Activated T-cell treated with anti-CD3 and anti-CD28 coated beads, Interleukin-2, amount 50 U/mL, for 24 hours (primary cell): ENCODE measurements around the gene SARS2.
"Not testable (repeated sequence)": the region's sequence is repeated elsewhere in the genome, so short reads cannot be mapped to it uniquely, and the experiment has no call there.

Source experiments
- DNase-seq: peaks from one replicate; pipeline ENCODE4 v3.0.0-alpha.2; 2020
- H3K27ac Mint-ChIP-seq: 2 replicates; pipeline ENCODE4 v1.8.0; 2020; ENCODE audit warnings: mild to moderate bottlenecking, mixed read lengths
- H3K27me3 Mint-ChIP-seq: 2 replicates; pipeline ENCODE4 v1.8.0; 2020; ENCODE audit warnings: mixed read lengths
- H3K36me3 Mint-ChIP-seq: 2 replicates; pipeline ENCODE4 v1.8.0; 2020; ENCODE audit warnings: low read depth, mixed read lengths
- H3K4me1 Mint-ChIP-seq: 2 replicates; pipeline ENCODE4 v1.8.0; 2020; ENCODE audit warnings: low read depth, mixed read lengths
- H3K4me3 Mint-ChIP-seq: 2 replicates; pipeline ENCODE4 v1.8.0; 2020; ENCODE audit warnings: mild to moderate bottlenecking, moderate library complexity, mixed read lengths
- H3K9me3 Mint-ChIP-seq: 2 replicates; pipeline ENCODE4 v1.8.0; 2020; ENCODE audit warnings: mixed read lengths

SARS2 gene

GRCh38 chr19:38899447-38900201 lies 30.9 kb downstream of the SARS2 start, which contains the start of the genes NFKBIB and SIRT2:
Gene NFKBIB, plus strand, starts transcription at chr19:38899969. Its CDS starts 64 bp downstream, at chr19:38900033.
Gene SIRT2, minus strand, starts transcription at chr19:38899618. Its CDS starts 97 bp downstream, at chr19:38899521.
- Mint-ChIP-seq H3K4me1 (peaks cover 48% of the 10 kb centered on the region), H3K27ac (peak within 1 kb of the TSS; percentile 94), H3K27me3 (no peaks in the 10 kb centered on the region), H3K36me3 (peaks cover 42% of the 10 kb centered on the region), H3K4me3 (peak within 1 kb of the TSS; percentile 97), H3K9me3 (no peaks in the 10 kb centered on the region)
- peak; percentile 96 for DNase-seq

- peaks cover 42% of the 10 kb centered on the region for H3K4me1 Mint-ChIP-seq
- H3K4me3 Mint-ChIP-seq: peak overlapping the region; percentile 97
- peak overlapping the region; percentile 94 for H3K27ac Mint-ChIP-seq
- H3K27me3 Mint-ChIP-seq: no peaks in the 10 kb centered on the region
- H3K36me3 Mint-ChIP-seq: peaks cover 35% of the 10 kb centered on the region
- no peak for DNase-seq
- no peaks in the 10 kb centered on the region for H3K9me3 Mint-ChIP-seq
Measured at GRCh38 chr19:38898788-38899446, 31.6 kb downstream of the SARS2 start.

GRCh38 chr19:38894968-38895367 lies 35.6 kb downstream of the SARS2 start:
- Mint-ChIP-seq H3K27me3 (no peaks in the 10 kb centered on the region), H3K36me3 (peaks cover 18% of the 10 kb centered on the region), H3K9me3 (no peaks in the 10 kb centered on the region), H3K4me1 (peaks cover 22% of the 10 kb centered on the region), H3K27ac (peak overlapping the region; percentile 16), H3K4me3 (no peak overlapping the region)
- no peak for DNase-seq

GRCh38 chr19:38893341-38893771 lies 37.2 kb downstream of the SARS2 start:
- no peaks in the 10 kb centered on the region for H3K9me3 Mint-ChIP-seq
- H3K4me3 Mint-ChIP-seq: no peak overlapping the region
- H3K4me1 Mint-ChIP-seq: peaks cover 14% of the 10 kb centered on the region
- H3K36me3 Mint-ChIP-seq: peaks cover 24% of the 10 kb centered on the region
- no peak for DNase-seq
- H3K27ac Mint-ChIP-seq: no peak overlapping the region
- H3K27me3 Mint-ChIP-seq: no peaks in the 10 kb centered on the region

- Mint-ChIP-seq H3K9me3 (no peaks in the 10 kb centered on the region), H3K4me1 (peaks cover 9% of the 10 kb centered on the region), H3K27me3 (no peaks in the 10 kb centered on the region), H3K27ac (peak overlapping the region; percentile 37), H3K4me3 (no peak overlapping the region), H3K36me3 (peaks cover 24% of the 10 kb centered on the region)
- DNase-seq: no peak
Measured at GRCh38 chr19:38892841-38893240, 37.7 kb downstream of the SARS2 start.

GRCh38 chr19:38891771-38892170 lies 38.8 kb downstream of the SARS2 start:
- no peaks in the 10 kb centered on the region for H3K4me1 Mint-ChIP-seq

GRCh38 chr19:38890686-38891085 lies 39.9 kb downstream of the SARS2 start:
- Mint-ChIP-seq H3K36me3 (peaks cover 29% of the 10 kb centered on the region), H3K27me3 (no peaks in the 10 kb centered on the region), H3K4me1 (no peaks in the 10 kb centered on the region), H3K4me3 (no peak overlapping the region), H3K9me3 (no peaks in the 10 kb centered on the region), H3K27ac (no peak overlapping the region)
- DNase-seq: no peak

More at GRCh38 chr19:38891771-38892170, 38.8 kb downstream of the SARS2 start:
- no peak for DNase-seq
- H3K27me3 Mint-ChIP-seq: no peaks in the 10 kb centered on the region
- H3K9me3 Mint-ChIP-seq: no peaks in the 10 kb centered on the region
- peaks cover 27% of the 10 kb centered on the region for H3K36me3 Mint-ChIP-seq
- peak overlapping the region; percentile 18 for H3K27ac Mint-ChIP-seq
- no peak overlapping the region for H3K4me3 Mint-ChIP-seq

GRCh38 chr19:38889803-38890202 lies 40.8 kb downstream of the SARS2 start:
- no peak for DNase-seq
- Mint-ChIP-seq H3K27ac (no peak overlapping the region), H3K36me3 (peaks cover 29% of the 10 kb centered on the region), H3K4me1 (no peaks in the 10 kb centered on the region), H3K27me3 (no peaks in the 10 kb centered on the region), H3K4me3 (no peak overlapping the region), H3K9me3 (no peaks in the 10 kb centered on the region)

- H3K4me3 Mint-ChIP-seq: no peak overlapping the region
- H3K9me3 Mint-ChIP-seq: no peaks in the 10 kb centered on the region
- H3K27me3 Mint-ChIP-seq: no peaks in the 10 kb centered on the region
- DNase-seq: no peak
- H3K4me1 Mint-ChIP-seq: no peaks in the 10 kb centered on the region
- no peak overlapping the region for H3K27ac Mint-ChIP-seq
- H3K36me3 Mint-ChIP-seq: peaks cover 29% of the 10 kb centered on the region
Measured at GRCh38 chr19:38888876-38889275, 41.7 kb downstream of the SARS2 start.

- not testable (repeated sequence) for H3K4me1 Mint-ChIP-seq
- peak overlapping the region; percentile 48 for H3K27ac Mint-ChIP-seq
Measured at GRCh38 chr19:38884691-38885090, 45.9 kb downstream of the SARS2 start.

GRCh38 chr19:38883286-38883685 lies 47.3 kb downstream of the SARS2 start:
- Mint-ChIP-seq H3K4me1 (peaks cover 14% of the 10 kb centered on the region), H3K4me3 (no peak overlapping the region), H3K27ac (peak overlapping the region; percentile 20), H3K27me3 (no peaks in the 10 kb centered on the region), H3K36me3 (peaks cover 19% of the 10 kb centered on the region), H3K9me3 (no peaks in the 10 kb centered on the region)
- DNase-seq: no peak

More at GRCh38 chr19:38884691-38885090, 45.9 kb downstream of the SARS2 start:
- not testable (repeated sequence) for DNase-seq, H3K4me3 Mint-ChIP-seq, H3K9me3 Mint-ChIP-seq, H3K27me3 Mint-ChIP-seq
- peaks cover 27% of the 10 kb centered on the region for H3K36me3 Mint-ChIP-seq

- DNase-seq: no peak
- Mint-ChIP-seq H3K27ac (peak overlapping the region; percentile 46), H3K9me3 (no peaks in the 10 kb centered on the region), H3K4me1 (peaks cover 35% of the 10 kb centered on the region), H3K4me3 (no peak overlapping the region), H3K36me3 (peaks cover 27% of the 10 kb centered on the region), H3K27me3 (no peaks in the 10 kb centered on the region)
Measured at GRCh38 chr19:38880882-38881609, 49.5 kb downstream of the SARS2 start.

GRCh38 chr19:38880076-38880881 lies 50.3 kb downstream of the SARS2 start:
- H3K27ac Mint-ChIP-seq: peak overlapping the region; percentile 99
- no peak for DNase-seq
- H3K36me3 Mint-ChIP-seq: peaks cover 32% of the 10 kb centered on the region
- no peaks in the 10 kb centered on the region for H3K27me3 Mint-ChIP-seq
- H3K9me3 Mint-ChIP-seq: no peaks in the 10 kb centered on the region
- H3K4me3 Mint-ChIP-seq: no peak overlapping the region
- peaks cover 37% of the 10 kb centered on the region for H3K4me1 Mint-ChIP-seq

GRCh38 chr19:38879400-38879751 lies 51.2 kb downstream of the SARS2 start:
- DNase-seq: no peak
- H3K4me3 Mint-ChIP-seq: no peak overlapping the region
- H3K36me3 Mint-ChIP-seq: peaks cover 35% of the 10 kb centered on the region
- H3K27ac Mint-ChIP-seq: peak overlapping the region; percentile 99
- peaks cover 37% of the 10 kb centered on the region for H3K4me1 Mint-ChIP-seq
- no peaks in the 10 kb centered on the region for H3K9me3 Mint-ChIP-seq
- H3K27me3 Mint-ChIP-seq: no peaks in the 10 kb centered on the region
